Measurements from ENCODE around the gene MESD.

DNA sequence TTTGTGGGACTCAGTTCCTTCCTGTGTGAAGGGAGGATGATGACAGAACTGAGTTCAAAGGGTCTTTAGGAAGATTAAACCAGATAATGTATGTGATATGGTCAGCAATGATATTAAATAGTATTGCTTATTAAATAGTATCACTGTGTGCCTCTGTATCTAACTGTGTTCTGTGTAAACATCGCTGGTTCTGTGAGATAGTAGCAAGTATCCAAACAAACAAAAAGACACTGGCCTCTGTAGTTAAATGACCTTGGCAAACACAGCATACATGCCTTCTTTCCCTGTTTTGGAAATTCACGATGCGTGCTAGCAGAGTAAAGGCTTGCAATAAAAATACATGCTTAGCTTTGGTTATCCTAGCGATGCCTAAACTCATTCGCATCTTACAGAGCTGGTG lies 76.1 kb downstream of the MESD start:
- TF ChIP-seq, protein P1, sequence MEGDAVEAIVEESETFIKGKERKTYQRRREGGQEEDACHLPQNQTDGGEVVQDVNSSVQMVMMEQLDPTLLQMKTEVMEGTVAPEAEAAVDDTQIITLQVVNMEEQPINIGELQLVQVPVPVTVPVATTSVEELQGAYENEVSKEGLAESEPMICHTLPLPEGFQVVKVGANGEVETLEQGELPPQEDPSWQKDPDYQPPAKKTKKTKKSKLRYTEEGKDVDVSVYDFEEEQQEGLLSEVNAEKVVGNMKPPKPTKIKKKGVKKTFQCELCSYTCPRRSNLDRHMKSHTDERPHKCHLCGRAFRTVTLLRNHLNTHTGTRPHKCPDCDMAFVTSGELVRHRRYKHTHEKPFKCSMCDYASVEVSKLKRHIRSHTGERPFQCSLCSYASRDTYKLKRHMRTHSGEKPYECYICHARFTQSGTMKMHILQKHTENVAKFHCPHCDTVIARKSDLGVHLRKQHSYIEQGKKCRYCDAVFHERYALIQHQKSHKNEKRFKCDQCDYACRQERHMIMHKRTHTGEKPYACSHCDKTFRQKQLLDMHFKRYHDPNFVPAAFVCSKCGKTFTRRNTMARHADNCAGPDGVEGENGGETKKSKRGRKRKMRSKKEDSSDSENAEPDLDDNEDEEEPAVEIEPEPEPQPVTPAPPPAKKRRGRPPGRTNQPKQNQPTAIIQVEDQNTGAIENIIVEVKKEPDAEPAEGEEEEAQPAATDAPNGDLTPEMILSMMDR (conservative IDR thresholded peaks at IDR 0.05; ENCODE audit: low read depth, low read length): no peak
- no peak for TF ChIP-seq EZH2 (IDR thresholded peaks at IDR 0.05; ENCODE audit: low read length, unreplicated experiment)
- no peak for TF ChIP-seq EZH2phosphoT487 (IDR thresholded peaks at IDR 0.05; ENCODE audit: borderline replicate concordance, low read length)

Measured in PC-3 (cell line).